Right lung (tissue), 5 donors: Measurements from ENCODE around the gene KCNMA1. TPM values are rescaled to one million over a fixed set of nuclear protein-coding genes. Genes with fewer than 3 reads are reported as not detected.

Experiments
- DNase-seq, 2 donors: peaks; one replicate each; pipeline ENCODE4 v3.0.0-alpha.2; 2013
- polyA plus RNA-seq, 5 donors: library from polyadenylated mRNA; unstranded; fragments of 120-200 nt; gene quantifications; one replicate each; pipeline versions ENCODE4 v1.2.1 to v1.2.3, GENCODE V29; 2013; ENCODE audit warnings: inconsistent platforms in 1 of 5, low replicate concordance in 1 of 5; ENCODE audit not compliant: insufficient read length in 5 of 5, insufficient read depth in 1 of 5

KCNMA1 gene
- polyA plus RNA-seq, 5 donors, result 3.8 to 4.6 (median 4.2) TPM

DNA sequence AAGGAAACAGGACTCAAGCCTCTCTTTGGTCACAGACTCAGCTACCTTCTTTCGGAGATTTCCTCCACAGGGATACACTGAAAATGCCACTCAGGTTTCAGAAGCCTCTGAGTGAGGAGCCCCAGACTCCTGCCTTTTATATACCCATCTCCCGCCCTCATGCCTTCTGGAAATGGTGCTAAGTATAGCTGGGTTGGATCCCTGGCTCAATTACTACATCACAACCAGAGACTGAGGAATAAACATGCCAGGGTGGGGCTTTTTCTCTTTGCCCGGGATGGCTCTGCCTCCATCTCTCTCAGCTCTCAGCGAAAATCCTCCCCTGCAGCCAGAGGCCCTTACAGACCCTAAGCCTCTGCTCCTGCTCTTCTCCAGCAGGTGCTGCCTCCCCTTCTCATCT lies 299.5 kb downstream of the KCNMA1 start:
- DNase-seq, result no peak

- DNase-seq, result no peak
Measured at GRCh38 chr10:77334501-77334900, 303.1 kb downstream of the KCNMA1 start.

DNA sequence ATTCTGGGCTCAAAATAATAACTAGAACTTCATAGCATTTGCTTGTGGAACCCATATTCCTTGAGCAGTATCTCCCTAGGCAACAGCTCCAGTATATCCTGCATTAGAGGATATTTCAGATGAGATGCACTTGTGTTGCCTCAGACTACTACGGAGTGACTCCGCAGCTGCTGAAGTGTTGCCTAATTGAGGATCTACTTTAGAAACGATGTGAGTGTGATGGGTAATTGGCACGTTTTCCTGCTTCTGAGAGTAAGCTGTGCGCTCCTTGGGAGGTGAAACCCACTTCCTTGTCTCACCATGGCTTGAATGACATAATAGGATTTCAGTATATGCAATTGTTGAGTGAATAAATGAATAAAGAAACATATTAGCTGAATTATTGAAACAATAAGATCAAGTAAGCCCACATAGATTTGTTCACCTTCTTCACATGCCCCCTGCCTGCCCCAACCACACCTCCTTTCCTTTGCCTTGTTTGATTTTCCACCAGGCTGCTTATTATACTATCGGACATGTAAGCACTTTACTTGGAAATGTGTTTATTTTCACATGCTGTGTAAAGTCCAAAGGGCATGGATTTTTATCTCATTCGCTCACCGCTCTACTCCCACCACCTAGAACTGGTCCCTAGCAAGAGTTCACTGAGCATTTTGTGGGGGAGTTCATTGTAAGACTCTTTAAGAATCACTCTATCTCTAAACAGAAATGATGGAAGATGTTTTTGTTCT lies 303.8 kb downstream of the KCNMA1 start:
- no peak for DNase-seq

DNA sequence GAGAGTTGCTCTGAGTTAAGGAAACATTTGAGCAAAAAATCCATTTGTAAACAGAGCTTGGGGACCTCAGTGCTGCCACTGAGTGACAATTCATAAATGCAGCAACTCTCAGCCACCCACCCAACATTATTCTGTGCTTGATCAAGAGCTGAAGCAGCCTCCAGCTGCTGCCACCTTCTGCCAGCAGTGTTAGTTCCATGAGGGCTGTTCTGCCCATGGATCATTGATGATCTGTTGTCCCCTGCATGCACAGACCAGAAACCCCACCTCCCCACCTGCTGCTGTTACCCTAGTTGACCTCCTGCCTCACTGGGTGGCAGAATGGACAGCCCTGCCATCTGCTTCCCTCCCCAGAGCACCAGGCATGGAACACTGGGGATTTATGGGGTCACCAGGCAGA lies 305.4 kb downstream of the KCNMA1 start:
- no peak for DNase-seq

- peak; percentile 4 to 11 for DNase-seq
Measured at GRCh38 chr10:77328272-77328816, 309.3 kb downstream of the KCNMA1 start.

- DNase-seq, result no peak
Measured at GRCh38 chr10:77325233-77325537, 312.4 kb downstream of the KCNMA1 start.

DNA sequence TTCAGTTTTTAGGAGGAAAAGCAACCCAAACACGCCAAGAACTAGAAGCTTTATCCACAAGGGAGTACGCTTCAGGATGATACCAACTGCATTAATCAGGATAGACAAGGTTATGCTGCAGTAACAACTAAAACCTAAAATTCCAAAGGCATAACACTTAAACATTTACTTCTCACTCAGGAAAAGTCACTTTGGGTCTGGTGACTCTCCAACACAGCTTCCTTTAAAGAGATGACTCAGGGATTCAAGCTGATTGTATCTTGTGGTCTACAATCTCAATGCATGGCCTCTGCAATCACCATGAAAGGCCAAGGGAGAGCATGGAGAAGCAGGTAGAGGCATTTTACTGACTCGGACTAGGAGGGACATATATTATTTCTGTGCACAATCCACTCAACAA lies 315.8 kb downstream of the KCNMA1 start:
- DNase-seq, result no peak

DNA sequence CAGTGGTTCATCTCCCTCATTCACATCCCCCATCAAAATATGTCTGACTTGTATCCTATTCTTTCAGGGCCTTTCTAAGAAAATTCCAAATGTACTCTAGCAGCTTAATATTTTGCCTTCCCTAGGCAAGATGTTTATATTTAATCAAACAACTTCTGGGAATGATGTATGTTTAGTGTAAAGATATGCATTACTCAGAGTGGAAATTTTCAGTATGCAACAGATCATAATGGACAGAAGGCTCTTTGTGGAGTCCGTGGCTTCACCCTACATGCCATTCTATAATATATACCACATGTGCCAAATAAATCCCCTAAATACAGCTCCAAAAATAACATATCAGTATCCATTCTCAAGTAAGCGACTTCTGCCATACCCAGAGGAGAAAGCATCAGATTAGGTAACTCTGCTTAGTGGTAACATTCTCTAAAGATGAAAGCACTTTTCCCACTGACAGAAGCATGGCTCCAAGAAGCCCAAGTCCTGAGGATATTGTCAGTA lies 316.6 kb downstream of the KCNMA1 start:
- DNase-seq, result no peak

DNA sequence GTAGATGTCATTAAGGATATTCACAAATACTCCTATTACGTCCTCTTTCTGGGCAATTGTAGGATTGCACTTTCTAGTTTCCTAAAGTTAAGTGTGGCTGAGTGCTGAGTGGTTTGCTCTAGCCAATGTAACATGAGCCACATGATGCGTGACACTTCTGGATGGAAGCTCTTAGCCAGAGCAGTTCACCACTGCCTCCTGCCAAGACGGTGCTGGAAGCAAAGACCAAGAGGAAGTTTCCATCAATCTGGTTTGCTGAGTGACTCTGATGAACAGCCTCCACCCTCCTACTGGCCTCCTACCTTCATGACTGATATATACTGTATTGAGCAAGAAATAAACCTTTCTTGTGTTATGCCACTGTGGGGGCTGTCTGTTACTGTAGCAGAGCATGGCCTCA lies 318.1 kb downstream of the KCNMA1 start:
- no peak for DNase-seq

DNA sequence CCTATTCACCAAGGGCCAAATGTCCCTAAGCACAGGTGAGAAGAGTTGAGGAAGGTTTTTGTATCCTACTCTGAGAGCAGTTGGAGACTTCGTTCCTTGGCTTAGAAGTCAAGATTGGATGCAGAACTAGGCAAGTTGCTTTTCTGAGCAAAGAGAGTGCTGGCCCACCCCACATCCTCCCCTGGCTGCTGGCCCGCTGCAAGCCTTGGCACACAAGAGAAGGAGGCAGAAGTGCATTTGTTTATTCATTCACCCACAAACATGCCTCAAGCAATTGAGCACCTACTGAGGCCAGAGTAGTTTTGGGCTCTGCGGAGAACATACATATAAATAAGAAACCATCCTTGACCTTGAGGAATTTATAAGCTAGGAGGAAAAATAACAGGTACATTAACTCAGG lies 318.9 kb downstream of the KCNMA1 start:
- DNase-seq, result no peak

DNA sequence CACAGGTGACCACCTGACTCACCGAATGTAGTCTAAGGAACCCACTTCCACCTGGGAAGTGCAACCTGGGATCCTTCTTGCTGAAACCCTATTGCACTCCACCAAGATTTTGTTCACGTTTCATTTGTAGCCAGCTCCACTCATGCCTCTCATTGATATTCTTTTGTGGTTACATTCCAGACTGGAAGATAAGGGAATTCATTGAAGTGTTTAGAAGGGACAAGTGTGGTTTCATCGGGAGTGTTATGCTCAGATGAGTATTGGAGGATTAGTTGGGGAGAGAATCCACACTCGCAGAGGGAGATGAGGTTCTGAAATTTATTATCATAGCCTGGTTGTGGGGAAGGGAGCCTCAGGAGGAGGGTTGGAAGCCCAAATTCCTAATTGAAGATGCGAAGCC lies 320.4 kb downstream of the KCNMA1 start:
- no peak for DNase-seq

- no peak for DNase-seq
Measured at GRCh38 chr10:77315496-77316129, 322.0 kb downstream of the KCNMA1 start.

- no peak for DNase-seq
Measured at GRCh38 chr10:77313066-77313750, 324.4 kb downstream of the KCNMA1 start.

DNA sequence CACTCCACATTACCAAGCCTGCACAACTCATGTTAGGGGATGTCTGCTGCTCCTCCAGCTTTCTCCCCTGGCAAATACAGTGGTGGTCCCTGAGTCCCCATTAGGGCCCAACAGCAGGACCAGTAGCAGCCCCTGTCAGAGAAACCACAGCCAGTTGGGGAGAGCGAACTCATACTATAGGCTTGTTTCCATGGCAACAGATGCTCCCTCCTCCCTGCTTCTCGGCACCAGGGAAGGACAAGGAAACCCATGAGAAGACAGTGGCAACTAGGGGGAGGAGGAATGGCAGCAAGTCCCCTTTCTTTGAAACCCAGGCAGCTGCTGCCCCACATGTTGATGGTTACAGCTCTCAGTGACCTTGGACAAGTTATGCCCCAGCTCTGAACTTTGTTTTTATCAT lies 326.4 kb downstream of the KCNMA1 start:
- DNase-seq, result no peak

DNA sequence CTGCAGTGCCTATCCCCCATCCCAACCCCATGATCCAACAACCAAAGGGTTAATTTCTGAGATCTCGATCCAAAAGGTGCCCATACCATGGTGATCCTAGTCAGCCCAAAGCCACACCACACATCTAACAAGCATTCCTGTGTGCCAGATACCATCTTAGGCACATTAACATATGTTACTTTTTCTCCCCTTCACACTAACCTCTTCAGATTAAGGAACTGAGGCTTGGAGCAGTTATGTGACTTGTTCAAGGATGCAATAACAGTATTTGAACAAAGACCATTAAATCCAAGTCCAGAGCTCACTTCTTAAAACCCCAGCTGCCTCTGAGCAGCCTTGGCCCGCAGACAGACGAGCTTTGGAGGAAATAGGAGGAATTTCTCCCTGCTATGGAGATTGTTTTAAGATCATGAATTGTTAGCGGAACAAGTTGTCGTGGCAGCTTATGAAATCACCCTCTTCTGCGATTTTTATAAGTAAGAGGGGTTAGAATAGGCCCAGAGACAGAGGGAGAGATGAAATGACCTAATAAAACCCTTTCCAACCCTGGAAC lies 327.2 kb downstream of the KCNMA1 start:
- no peak for DNase-seq

DNA sequence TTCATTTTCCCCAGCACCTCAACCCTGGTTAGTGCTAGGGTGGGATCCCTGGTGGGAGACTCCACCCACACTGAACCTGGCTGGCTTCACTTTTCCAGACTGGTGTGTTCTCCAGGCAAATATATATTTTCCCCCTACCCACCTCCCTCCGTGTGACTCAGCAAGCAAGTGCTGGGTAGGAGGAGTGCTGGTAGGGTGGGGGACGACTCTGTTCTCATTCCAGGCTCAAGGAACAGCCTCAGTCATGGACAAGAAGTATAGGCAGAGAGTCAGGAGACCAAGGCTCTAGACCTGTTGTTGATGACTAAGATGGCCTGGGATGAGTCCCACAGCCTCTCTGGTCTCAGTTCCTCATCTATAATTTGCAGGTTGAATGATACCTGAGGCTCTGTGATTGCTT lies 328.1 kb downstream of the KCNMA1 start:
- no peak for DNase-seq

- DNase-seq, result no peak
Measured at GRCh38 chr10:77309092-77309491, 328.5 kb downstream of the KCNMA1 start.

DNA sequence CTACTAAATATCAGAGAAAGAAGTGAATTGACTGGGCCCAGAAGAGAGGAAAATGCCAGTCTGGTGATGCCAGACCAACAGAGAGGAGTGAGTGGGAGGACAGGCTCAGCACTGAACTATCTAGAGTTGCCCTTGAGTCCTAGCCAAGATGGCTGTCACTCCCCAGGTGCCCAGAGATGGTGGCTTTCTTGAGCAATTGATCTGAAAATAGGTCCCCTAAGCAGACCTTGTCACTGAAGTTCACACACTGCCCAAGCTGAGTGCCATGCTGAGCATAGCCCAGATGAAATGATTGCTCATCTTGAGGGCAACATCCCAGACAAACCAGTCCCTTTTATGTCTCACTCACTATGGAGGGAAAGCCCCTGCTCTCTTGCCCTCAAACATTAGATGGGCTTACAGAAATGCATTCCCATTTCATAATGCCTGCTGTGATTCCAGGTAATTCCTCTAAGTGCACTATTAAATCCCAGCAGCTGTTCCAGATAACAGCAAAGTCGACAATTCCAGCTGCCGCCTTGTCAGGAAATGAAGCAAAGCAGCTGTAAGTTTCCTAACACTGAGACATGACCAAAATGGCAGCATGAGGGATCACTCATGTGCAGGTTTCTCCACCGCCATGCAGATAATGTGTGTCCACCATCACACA lies 329.4 kb downstream of the KCNMA1 start:
- DNase-seq, result no peak

DNA sequence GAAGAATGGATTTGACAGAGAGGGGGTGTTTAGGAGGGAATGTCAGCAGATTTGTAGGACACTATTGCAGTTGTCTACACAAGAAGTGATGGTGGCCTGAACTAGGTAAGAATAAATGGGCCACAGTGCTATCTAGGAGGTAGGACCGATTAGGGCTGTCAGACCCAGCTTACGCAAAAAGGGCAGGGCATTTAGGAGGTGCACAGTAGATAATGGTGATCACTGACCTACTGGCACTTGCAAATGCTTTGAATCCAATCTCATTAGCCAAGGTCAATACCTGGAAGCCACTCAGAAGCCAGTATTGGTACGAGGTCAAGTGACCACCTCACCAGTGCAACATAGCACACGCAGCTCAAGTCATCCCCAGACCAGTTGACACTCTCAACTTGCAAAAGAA lies 330.9 kb downstream of the KCNMA1 start:
- DNase-seq, result no peak

- no peak for DNase-seq
Measured at GRCh38 chr10:77305650-77306632, 331.7 kb downstream of the KCNMA1 start.

GRCh38 chr10:77304192-77304591 lies 333.4 kb downstream of the KCNMA1 start:
- DNase-seq, result no peak
